ENCODE measurements around the gene AP2B1. TPM values are rescaled to one million over a fixed set of nuclear protein-coding genes. Genes with fewer than 3 reads are reported as not detected.

AP2B1 gene
- total RNA-seq, 1 donor from 2014 or later: 187 TPM

DNA sequence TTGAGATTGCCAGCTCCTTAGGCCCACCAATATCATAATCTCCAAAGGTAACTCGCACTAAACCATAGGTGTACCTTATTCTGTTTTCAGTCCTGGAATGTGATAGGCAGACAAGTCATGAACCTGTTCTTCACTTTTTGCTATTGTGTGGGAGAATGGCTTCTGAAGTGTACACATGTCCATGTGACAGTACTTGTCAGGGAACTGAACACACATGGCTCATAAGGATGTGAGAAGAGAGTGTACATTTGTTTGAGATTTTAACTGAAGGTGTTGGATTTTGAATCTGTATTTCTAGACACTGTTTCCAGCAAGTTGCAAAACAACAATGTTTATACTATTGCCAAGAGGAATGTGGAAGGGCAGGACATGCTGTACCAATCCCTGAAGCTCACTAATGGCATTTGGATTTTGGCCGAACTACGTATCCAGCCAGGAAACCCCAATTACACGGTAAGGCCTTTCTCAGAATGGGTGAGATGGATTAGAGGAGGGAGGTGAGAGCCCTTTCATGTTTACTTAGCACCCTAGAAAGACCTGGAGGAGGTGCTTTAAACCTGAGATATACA, 129.9 kb downstream of the AP2B1 start:
- H3K27me3 Mint-ChIP-seq (ENCODE audit: low read depth): no peaks in the 10 kb centered on the region
- DNase-seq (ENCODE audit: low spot score): no peak
- H3K36me3 Mint-ChIP-seq (ENCODE audit: low read depth): peaks cover 14% of the 10 kb centered on the region
- no peaks in the 10 kb centered on the region for H3K9me3 Mint-ChIP-seq (ENCODE audit: low read depth)
- TF ChIP-seq, protein P1, sequence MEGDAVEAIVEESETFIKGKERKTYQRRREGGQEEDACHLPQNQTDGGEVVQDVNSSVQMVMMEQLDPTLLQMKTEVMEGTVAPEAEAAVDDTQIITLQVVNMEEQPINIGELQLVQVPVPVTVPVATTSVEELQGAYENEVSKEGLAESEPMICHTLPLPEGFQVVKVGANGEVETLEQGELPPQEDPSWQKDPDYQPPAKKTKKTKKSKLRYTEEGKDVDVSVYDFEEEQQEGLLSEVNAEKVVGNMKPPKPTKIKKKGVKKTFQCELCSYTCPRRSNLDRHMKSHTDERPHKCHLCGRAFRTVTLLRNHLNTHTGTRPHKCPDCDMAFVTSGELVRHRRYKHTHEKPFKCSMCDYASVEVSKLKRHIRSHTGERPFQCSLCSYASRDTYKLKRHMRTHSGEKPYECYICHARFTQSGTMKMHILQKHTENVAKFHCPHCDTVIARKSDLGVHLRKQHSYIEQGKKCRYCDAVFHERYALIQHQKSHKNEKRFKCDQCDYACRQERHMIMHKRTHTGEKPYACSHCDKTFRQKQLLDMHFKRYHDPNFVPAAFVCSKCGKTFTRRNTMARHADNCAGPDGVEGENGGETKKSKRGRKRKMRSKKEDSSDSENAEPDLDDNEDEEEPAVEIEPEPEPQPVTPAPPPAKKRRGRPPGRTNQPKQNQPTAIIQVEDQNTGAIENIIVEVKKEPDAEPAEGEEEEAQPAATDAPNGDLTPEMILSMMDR (IDR thresholded peaks at IDR 0.05): no peak
- H3K4me3 Mint-ChIP-seq (ENCODE audit: unreplicated experiment): no peak overlapping the region
- H3K4me1 Mint-ChIP-seq (ENCODE audit: low read depth): peaks cover 26% of the 10 kb centered on the region
- peak overlapping the region; percentile 77 for H3K27ac Mint-ChIP-seq (ENCODE audit: unreplicated experiment)

DNA sequence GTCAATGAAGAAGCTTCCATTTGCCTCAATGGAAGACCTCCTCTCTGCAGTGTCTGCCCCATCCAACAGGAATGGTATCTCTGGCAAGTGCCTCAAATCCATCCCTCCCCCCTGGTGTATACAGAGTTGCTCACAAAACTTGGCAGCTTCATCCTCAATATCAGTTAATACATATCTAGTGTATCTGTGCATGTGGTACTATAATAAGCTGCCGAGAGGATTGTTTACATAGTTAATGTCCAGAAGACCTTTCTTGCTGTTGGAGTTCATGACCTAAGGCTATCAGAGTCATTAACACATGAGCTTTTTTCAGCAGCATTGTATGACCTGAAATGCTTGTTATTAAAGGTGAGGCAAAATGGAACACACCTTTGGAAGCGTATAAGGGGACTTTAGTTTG, 130.4 kb downstream of the AP2B1 start:
- Mint-ChIP-seq H3K4me3 (ENCODE audit: unreplicated experiment) (no peak overlapping the region), H3K9me3 (ENCODE audit: low read depth) (no peaks in the 10 kb centered on the region), H3K27me3 (ENCODE audit: low read depth) (no peaks in the 10 kb centered on the region), H3K27ac (ENCODE audit: unreplicated experiment) (peak overlapping the region; percentile 77), H3K4me1 (ENCODE audit: low read depth) (peaks cover 26% of the 10 kb centered on the region), H3K36me3 (ENCODE audit: low read depth) (peaks cover 14% of the 10 kb centered on the region)
- DNase-seq (ENCODE audit: low spot score): no peak
- TF ChIP-seq, protein P1 (IDR thresholded peaks at IDR 0.05): no peak

DNA sequence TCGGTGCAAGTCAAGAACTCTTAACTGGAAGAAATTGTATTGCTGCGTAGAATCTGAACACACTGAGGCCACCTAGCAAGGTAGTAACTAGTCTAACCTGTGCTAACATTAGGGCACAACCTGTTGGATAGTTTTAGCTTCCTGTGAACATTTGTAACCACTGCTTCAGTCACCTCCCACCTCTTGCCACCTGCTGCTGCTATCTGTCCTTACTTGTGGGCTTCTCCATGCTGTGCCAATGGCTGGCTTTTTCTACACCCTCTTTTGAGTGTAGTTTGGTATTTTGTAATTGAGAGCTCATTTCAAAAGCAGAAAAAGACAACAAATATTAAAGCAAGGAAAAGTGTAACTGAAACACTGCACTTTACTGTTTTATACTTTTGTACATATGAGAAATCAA, 136.6 kb downstream of the AP2B1 start:
- H3K4me3 Mint-ChIP-seq (ENCODE audit: unreplicated experiment): no peak overlapping the region
- H3K4me1 Mint-ChIP-seq (ENCODE audit: low read depth): peaks cover 36% of the 10 kb centered on the region
- TF ChIP-seq, protein P1 (IDR thresholded peaks at IDR 0.05): no peak
- DNase-seq (ENCODE audit: low spot score): no peak
- H3K27ac Mint-ChIP-seq (ENCODE audit: unreplicated experiment): no peak overlapping the region
- no peaks in the 10 kb centered on the region for H3K9me3 Mint-ChIP-seq (ENCODE audit: low read depth)
- H3K27me3 Mint-ChIP-seq (ENCODE audit: low read depth): no peaks in the 10 kb centered on the region
- peaks cover 15% of the 10 kb centered on the region for H3K36me3 Mint-ChIP-seq (ENCODE audit: low read depth)

DNA sequence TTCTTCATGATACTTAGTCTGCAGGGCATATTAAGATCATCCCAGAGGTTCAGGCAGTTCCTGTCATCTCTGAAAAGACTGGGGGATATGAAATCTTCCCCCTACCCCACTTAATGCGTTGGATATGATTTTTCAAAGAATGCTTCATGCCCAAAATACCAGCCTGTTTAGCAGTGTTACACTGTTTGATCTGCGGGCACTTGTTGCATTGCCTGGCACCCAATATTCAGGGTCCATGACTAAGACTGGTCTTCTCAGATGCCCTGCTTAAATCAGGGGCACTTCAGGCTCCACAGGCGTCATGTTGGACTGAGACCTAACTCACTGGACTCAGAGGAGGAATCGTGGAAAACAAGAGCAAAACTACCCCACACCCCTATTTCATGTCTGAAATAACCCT, 137.9 kb downstream of the AP2B1 start:
- H3K27me3 Mint-ChIP-seq (ENCODE audit: low read depth): no peaks in the 10 kb centered on the region
- peaks cover 10% of the 10 kb centered on the region for H3K36me3 Mint-ChIP-seq (ENCODE audit: low read depth)
- no peak overlapping the region for H3K4me3 Mint-ChIP-seq (ENCODE audit: unreplicated experiment)
- H3K27ac Mint-ChIP-seq (ENCODE audit: unreplicated experiment): peak overlapping the region; percentile 92
- no peaks in the 10 kb centered on the region for H3K9me3 Mint-ChIP-seq (ENCODE audit: low read depth)
- H3K4me1 Mint-ChIP-seq (ENCODE audit: low read depth): peaks cover 36% of the 10 kb centered on the region
- no peak for DNase-seq (ENCODE audit: low spot score)
- TF ChIP-seq, protein P1 (IDR thresholded peaks at IDR 0.05): no peak

DNA sequence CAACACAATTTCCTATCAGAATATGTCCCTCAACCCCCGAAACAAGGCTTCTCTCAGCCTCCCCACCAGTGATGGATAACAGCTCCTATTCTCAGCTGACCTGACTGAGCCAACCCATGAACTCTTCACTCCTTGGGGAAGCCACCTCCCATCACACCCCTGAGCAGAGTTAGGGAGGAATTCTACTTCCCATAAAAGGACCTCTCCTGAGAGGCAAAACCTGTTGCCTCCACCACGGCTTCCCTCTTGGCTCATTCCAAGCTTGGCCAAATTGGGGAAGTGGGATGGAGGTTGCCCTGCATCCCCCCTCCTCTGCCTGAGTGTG, 138.6 kb downstream of the AP2B1 start:
- Mint-ChIP-seq H3K9me3 (ENCODE audit: low read depth) (no peaks in the 10 kb centered on the region), H3K27me3 (ENCODE audit: low read depth) (no peaks in the 10 kb centered on the region), H3K36me3 (ENCODE audit: low read depth) (peaks cover 7% of the 10 kb centered on the region), H3K27ac (ENCODE audit: unreplicated experiment) (peak overlapping the region; percentile 92), H3K4me1 (ENCODE audit: low read depth) (peaks cover 41% of the 10 kb centered on the region), H3K4me3 (ENCODE audit: unreplicated experiment) (peak overlapping the region; percentile 44)
- no peak for DNase-seq (ENCODE audit: low spot score)
- TF ChIP-seq, protein P1 (IDR thresholded peaks at IDR 0.05): no peak
